H1 (cell line): Measurements from ENCODE around the gene KLC4. TPM values are rescaled to one million over a fixed set of nuclear protein-coding genes. Genes with fewer than 3 reads are reported as not detected.

ENCODE experiments used
- CTCF ChIA-PET: fragments of 300-600 bp; sonication (Branson Sonifier 250); formaldehyde crosslinking; loops from one replicate; lab custom pipeline; 2021; ENCODE audit not compliant: partially characterized antibody; lab: Charles Lee
- POLR2A ChIA-PET: fragments of 300-600 bp; sonication (Branson Sonifier 250); formaldehyde crosslinking; loops from one replicate; lab custom pipeline; 2021; ENCODE audit warnings: inconsistent platforms; ENCODE audit not compliant: partially characterized antibody; lab: Charles Lee
- DNase-seq, 2 experiments: peaks; one replicate each; pipeline versions ENCODE4 v3.0.0 to v3.0.0-alpha.2; 2010 to 2022; ENCODE audit warnings: low spot score in 2 of 2, low read depth in 1 of 2, mixed read lengths in 1 of 2
- FAIRE-seq: peaks from 2 replicates; lab custom pipeline; 2011; peaks lifted over from hg19 to GRCh38; lab: Jason Lieb, UNC
- H2AFZ ChIP-seq: 2 replicates; pipeline ENCODE4 v1.8.1; 2012; ENCODE audit warnings: low read length, inconsistent platforms
- H2AK5ac ChIP-seq: 2 replicates; pipeline ENCODE4 v1.6.1; 2013; ENCODE audit warnings: low read depth, low read length
- H2BK120ac ChIP-seq: replicated peaks from 2 replicates; pipeline ENCODE3; 2013; ENCODE audit warnings: low read depth, low read length, inconsistent platforms
- H2BK12ac ChIP-seq: 2 replicates; pipeline ENCODE4 v1.6.1; 2013; ENCODE audit warnings: low read depth, low read length
- H2BK15ac ChIP-seq: 2 replicates; pipeline ENCODE4 v1.6.1; 2013; ENCODE audit warnings: low read length
- H2BK20ac ChIP-seq: 2 replicates; pipeline ENCODE4 v1.6.1; 2013; ENCODE audit warnings: low read length
- H2BK5ac ChIP-seq: 2 replicates; pipeline ENCODE4 v1.6.1; 2013; ENCODE audit warnings: low read depth, low read length
- H3K14ac ChIP-seq: 2 replicates; pipeline ENCODE4 v1.6.1; 2013; ENCODE audit warnings: inconsistent platforms; ENCODE audit not compliant: insufficient read length
- H3K18ac ChIP-seq: 2 replicates; pipeline ENCODE4 v1.6.1; 2013; ENCODE audit warnings: low read length; ENCODE audit errors: extremely low read depth
- H3K23ac ChIP-seq: 2 replicates; pipeline ENCODE4 v1.6.1; 2013; ENCODE audit warnings: inconsistent platforms; ENCODE audit not compliant: insufficient read length
- H3K23me2 ChIP-seq: 2 replicates; pipeline ENCODE4 v1.6.1; 2013; ENCODE audit warnings: low read depth, low read length
- H3K27ac ChIP-seq: 2 replicates; pipeline ENCODE4 v1.6.1; 2011; ENCODE audit warnings: low read depth, low read length, inconsistent platforms
- H3K27me3 ChIP-seq, 4 experiments: replicated peaks in 1 of 4; 1 replicate in 1 of 4; 2 replicates in 3 of 4; pipeline versions ENCODE4 v1.6.1 to v1.8.1; 2011 to 2013; ENCODE audit warnings: low read length in 3 of 4, mild to moderate bottlenecking in 3 of 4, inconsistent platforms in 2 of 4, mixed read lengths in 2 of 4, moderate library complexity in 1 of 4; ENCODE audit not compliant: control insufficient read depth in 3 of 4, insufficient read depth in 3 of 4; ENCODE audit errors: extremely low read depth in 1 of 4
- H3K36me3 ChIP-seq, 4 experiments: 2 replicates each; pipeline versions ENCODE4 v1.6.1 to v1.8.1; 2011 to 2013; ENCODE audit warnings: mild to moderate bottlenecking in 4 of 4, low read length in 3 of 4, moderate library complexity in 2 of 4, control low read depth in 1 of 4, inconsistent platforms in 1 of 4; ENCODE audit not compliant: insufficient read depth in 4 of 4, control insufficient read depth in 2 of 4
- H3K4ac ChIP-seq: replicated peaks from 2 replicates; pipeline ENCODE3; 2013; ENCODE audit warnings: low read length, low read depth, mixed read lengths, inconsistent platforms; ENCODE audit not compliant: insufficient read length
- H3K4me1 ChIP-seq, 4 experiments: replicated peaks in 1 of 4; 1 replicate in 1 of 4; 2 replicates in 3 of 4; pipeline versions ENCODE4 v1.6.1 to v1.8.1; 2011 to 2013; ENCODE audit warnings: low read length in 3 of 4, inconsistent platforms in 2 of 4, mixed read lengths in 1 of 4; ENCODE audit not compliant: insufficient read depth in 4 of 4, control insufficient read depth in 3 of 4
- H3K4me2 ChIP-seq, 2 experiments: 2 replicates each; pipeline versions ENCODE4 v1.6.1 to v1.8.1; 2011 to 2013; ENCODE audit warnings: low read depth in 2 of 2, low read length in 2 of 2, control low read depth in 1 of 2, inconsistent platforms in 1 of 2, mild to moderate bottlenecking in 1 of 2; ENCODE audit not compliant: insufficient read depth in 1 of 2
- H3K4me3 ChIP-seq, 4 experiments: fragments of 200-600, 300-600 bp in 1 of 4; sonication (generic), shearing (Covaris generic), sonication (Bioruptor Twin) in 1 of 4; 2 replicates each; pipeline versions ENCODE4 v1.5.1 to v1.8.1; 2011 to 2016; ENCODE audit warnings: low read length in 4 of 4, low read depth in 3 of 4, control low read depth in 2 of 4, inconsistent platforms in 2 of 4, mild to moderate bottlenecking in 2 of 4, mixed read lengths in 1 of 4, moderate library complexity in 1 of 4; ENCODE audit not compliant: insufficient read depth in 2 of 4; ENCODE audit errors: extremely low read depth in 1 of 4
- H3K56ac ChIP-seq: replicated peaks from 2 replicates; pipeline ENCODE3; 2013; ENCODE audit warnings: low read depth, mild to moderate bottlenecking, mixed read lengths, low read length, inconsistent platforms; ENCODE audit not compliant: insufficient read length
- H3K79me1 ChIP-seq: 2 replicates; pipeline ENCODE4 v1.6.1; 2013; ENCODE audit warnings: low read depth, low read length, control low read depth
- H3K79me2 ChIP-seq, 2 experiments: 2 replicates each; pipeline versions ENCODE4 v1.6.1 to v1.8.1; 2012 to 2013; ENCODE audit warnings: low read length in 2 of 2, mild to moderate bottlenecking in 2 of 2, inconsistent platforms in 1 of 2; ENCODE audit not compliant: insufficient read depth in 2 of 2, control insufficient read depth in 1 of 2
- H3K9ac ChIP-seq, 4 experiments: replicated peaks in 1 of 4; 1 replicate in 1 of 4; 2 replicates in 3 of 4; pipeline versions ENCODE4 v1.6.1 to v1.8.1; 2011 to 2013; ENCODE audit warnings: low read depth in 3 of 4, low read length in 3 of 4, control low read depth in 2 of 4, mild to moderate bottlenecking in 2 of 4, moderate library complexity in 2 of 4, inconsistent platforms in 1 of 4; ENCODE audit errors: extremely low read depth in 1 of 4
- H3K9me3 ChIP-seq, 2 experiments: 2 replicates each; pipeline versions ENCODE4 v1.6.1 to v1.8.1; 2012 to 2013; ENCODE audit warnings: mild to moderate bottlenecking in 2 of 2, moderate library complexity in 2 of 2, control low read depth in 1 of 2, inconsistent platforms in 1 of 2, low read depth in 1 of 2, low read length in 1 of 2, mixed read lengths in 1 of 2; ENCODE audit not compliant: insufficient read depth in 2 of 2
- H4K20me1 ChIP-seq, 2 experiments: replicated peaks in 1 of 2; 2 replicates each; pipeline versions ENCODE3 to v1.8.1; 2011 to 2013; ENCODE audit warnings: inconsistent platforms in 2 of 2, low read length in 2 of 2, mild to moderate bottlenecking in 1 of 2; ENCODE audit not compliant: insufficient read depth in 2 of 2, control insufficient read depth in 1 of 2
- H4K5ac ChIP-seq: 2 replicates; pipeline ENCODE4 v1.6.1; 2013; ENCODE audit warnings: low read length, low read depth, mixed read lengths, inconsistent platforms; ENCODE audit not compliant: insufficient read length
- H4K8ac ChIP-seq: 2 replicates; pipeline ENCODE4 v1.8.0; 2013; ENCODE audit warnings: mild to moderate bottlenecking, moderate library complexity, low read length, inconsistent platforms; ENCODE audit not compliant: insufficient read depth; ENCODE audit errors: extremely low read depth
- H4K91ac ChIP-seq: replicated peaks from 2 replicates; pipeline ENCODE3; 2013; ENCODE audit warnings: low read length, mixed read lengths, inconsistent platforms; ENCODE audit not compliant: insufficient read length
- FOSL1 ChIP-seq: IDR thresholded peaks from 2 replicates; pipeline ENCODE4 v1.6.1; 2011; ENCODE audit warnings: mild to moderate bottlenecking, low read depth, low read length, moderate library complexity; ENCODE audit not compliant: insufficient read depth
- GTF2F1 ChIP-seq: IDR thresholded peaks from 2 replicates; pipeline ENCODE4 v1.6.1; 2012; ENCODE audit warnings: low read depth, low read length, improper control_type of control experiment, borderline replicate concordance
- KDM4A ChIP-seq: IDR thresholded peaks from one replicate; pipeline ENCODE4 v1.7.1; 2012; ENCODE audit warnings: low read depth, mild to moderate bottlenecking, moderate library complexity, low read length, inconsistent platforms; ENCODE audit not compliant: severe bottlenecking
- RXRA ChIP-seq: IDR thresholded peaks from 2 replicates; pipeline ENCODE4 v1.6.1; 2011; ENCODE audit warnings: low read depth, mild to moderate bottlenecking, low read length, moderate library complexity; ENCODE audit not compliant: insufficient read depth
- SIX5 ChIP-seq: IDR thresholded peaks from 2 replicates; pipeline ENCODE4 v1.6.1; 2011; ENCODE audit warnings: mild to moderate bottlenecking, low read depth, low read length
- SP2 ChIP-seq: IDR thresholded peaks from 2 replicates; pipeline ENCODE4 v1.6.1; 2012; ENCODE audit warnings: mild to moderate bottlenecking, low read length, inconsistent platforms
- YY1 ChIP-seq: IDR thresholded peaks from 2 replicates; pipeline ENCODE4 v1.6.1; 2011; ENCODE audit warnings: low read depth, mild to moderate bottlenecking, low read length
- WGBS, 2 experiments: shearing (Covaris generic) in 1 of 2; methylation state at CpG; one replicate each; pipeline versions ENCODE4 v1.1.6 to v1.1.7; 2013 to 2015; ENCODE audit warnings: low lambda C conversion rate in 2 of 2, mixed read lengths in 2 of 2, inconsistent platforms in 1 of 2, low coverage in 1 of 2, missing lambda C conversion rate in 1 of 2; ENCODE audit not compliant: insufficient replicate concordance in 2 of 2, insufficient coverage in 1 of 2, insufficient read length in 1 of 2; ENCODE audit errors: extremely low coverage in 1 of 2, missing lambda C conversion rate in 1 of 2; 5-methylcytosine and 5-hydroxymethylcytosine counted together
- polyA plus RNA-seq, 7 experiments: library from polyadenylated mRNA; depleted of rRNA in 3 of 7; stranded (reverse) in 5 of 7; unstranded in 2 of 7; fragments of >200 nt in 5 of 7; fragments of 200-250 nt in 2 of 7; gene quantifications; 1 replicate in 5 of 7; 2 replicates in 1 of 7; 4 replicates in 1 of 7; pipeline versions ENCODE4 v1.2.1 to v1.2.3, GENCODE V29; 2011 to 2013; ENCODE audit warnings: missing spikeins in 2 of 7, mixed read lengths in 2 of 7
- total RNA-seq: library from RNA; stranded (reverse); fragmentation: NEBNext Ultra II Directional; extraction: Animal tissue kit (Norgen Biotek cat#: 25700); gene quantifications from 2 replicates; pipeline ENCODE4 v1.2.1, GENCODE V29; 2021

Gene KLC4
- total and polyA plus RNA-seq, 2 of the 8 experiments (the other 6 are each of a cell fraction or from before 2014, with no cell fraction given): 15.7 to 28.5 TPM

DNA sequence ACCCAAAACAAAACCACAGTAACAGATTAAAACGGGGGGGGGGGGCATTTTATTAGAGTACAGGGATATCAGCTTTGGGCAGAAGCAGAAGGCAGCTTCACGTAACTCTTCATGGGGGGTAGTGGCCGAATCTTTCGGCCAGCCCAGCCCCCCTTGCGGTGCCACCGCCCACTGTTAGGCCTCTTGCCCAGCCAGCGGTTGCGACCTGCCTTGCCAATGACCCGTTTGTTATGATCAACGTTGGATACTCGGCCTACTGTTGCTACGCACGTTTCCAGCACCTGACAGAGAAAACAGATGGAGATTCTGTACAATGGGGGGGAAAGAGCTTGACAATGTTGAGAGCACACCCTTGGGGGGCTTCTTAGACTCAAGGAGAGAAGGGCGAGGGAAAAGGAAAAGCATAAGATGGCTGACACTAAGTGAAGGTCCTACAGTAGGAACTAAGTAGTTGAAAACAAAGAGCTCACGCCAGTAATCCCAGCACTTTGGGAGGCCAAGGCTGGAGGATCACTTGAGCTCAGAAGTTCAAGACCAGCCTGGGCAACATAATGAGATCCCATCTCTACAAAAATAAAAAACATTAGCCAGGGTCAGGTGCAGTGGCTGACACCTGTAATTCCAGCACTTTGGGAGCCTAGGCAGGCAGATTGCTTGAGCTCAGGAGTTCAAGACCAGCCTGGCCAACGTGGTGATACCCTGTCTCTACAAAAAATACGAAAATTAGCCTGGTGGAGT is 5.1 kb upstream of the KLC4 start:
- 85% methylated on average over 17 of the region's 17 CpGs; no CpG with 5 or more reads in 1 of the 2 experiments for WGBS, 2 experiments
- 0 out of 2 replicates have a peak overlapping the region, but pooled peaks have one; percentile 33 for H3K27ac ChIP-seq
- H2AK5ac ChIP-seq: no peak overlapping the region
- no peak overlapping the region for H2BK15ac ChIP-seq
- no peak overlapping the region for H3K4ac ChIP-seq
- CTCF ChIA-PET: interaction anchor here (0.6 to 3.0 kb wide), 7 partner anchors 12 to 495 kb away, joined by 3 to 18 read pairs (median 3); no protein-coding TSS in a partner anchor
- peaks cover 4 to 15% (median 7%) of the 10 kb centered on the region in 4 experiments; a peak in 6 of 7 replicates for H3K4me1 ChIP-seq
- H4K8ac ChIP-seq: no peak overlapping the region
- peak overlapping the region; percentile 83 to 97; a peak in 3 of 4 replicates for H3K4me2 ChIP-seq
- no peak overlapping the region for H4K5ac ChIP-seq
- H3K9me3 ChIP-seq: no peaks in the 10 kb centered on the region
- peaks cover 6 to 16% of the 10 kb centered on the region in 2 experiments; a peak in 3 of 4 replicates for H3K79me2 ChIP-seq
- peaks cover 14% of the 10 kb centered on the region for H3K79me1 ChIP-seq
- H3K23me2 ChIP-seq: peaks cover 12% of the 10 kb centered on the region
- no peak overlapping the region for H2BK20ac ChIP-seq
- no peak overlapping the region for H3K14ac ChIP-seq
- FAIRE-seq: no peak
- TF ChIP-seq RXRA (no peak), GTF2F1 (no peak), SIX5 (no peak), SP2 (no peak), KDM4A (no peak), FOSL1 (no peak), YY1 (no peak)
- H4K20me1 ChIP-seq: no peaks in the 10 kb centered on the region
- peak overlapping the region; percentile 4 to 91 (median 77); a peak in 4 of 8 replicates for H3K4me3 ChIP-seq
- POLR2A ChIA-PET: interaction anchor here (0.6 to 29.7 kb wide), 25 partner anchors 9 to 1192 kb away, joined by 3 to 584 read pairs (median 5); partner anchors contain the start of genes CNPY3, CRIP3, KLHDC3 and MEA1
- no peak overlapping the region for H2BK120ac ChIP-seq
- H4K91ac ChIP-seq: no peak overlapping the region
- H3K9ac ChIP-seq: no peak overlapping the region
- no peak overlapping the region for H3K23ac ChIP-seq
- H2AFZ ChIP-seq: no peak overlapping the region
- H2BK12ac ChIP-seq: peak overlapping the region; percentile 20; the same call in 1 of the 2 replicates
- H3K27me3 ChIP-seq: no peaks in the 10 kb centered on the region
- H3K36me3 ChIP-seq: peaks cover 4 to 23% (median 15%) of the 10 kb centered on the region in 4 experiments; a peak in 7 of 8 replicates
- no peak overlapping the region for H2BK5ac ChIP-seq
- DNase-seq: no peak
- no peak overlapping the region for H3K56ac ChIP-seq
- H3K18ac ChIP-seq: no peak overlapping the region
